MM.1S (cell line): ENCODE measurements around the gene RBKS.

ENCODE experiments used
- DNase-seq: peaks from one replicate; pipeline ENCODE4 v3.0.0-alpha.2; 2015
- H2AFZ ChIP-seq: fragments of 300-600 bp; sonication (generic); 2 replicates; pipeline ENCODE4 v1.6.0; 2016; ENCODE audit warnings: antibody characterized with exemption, low read length
- H3F3A ChIP-seq: fragments of 300-600 bp; sonication (generic); 2 replicates; pipeline ENCODE4 v1.6.1; 2016; ENCODE audit warnings: mild to moderate bottlenecking, antibody characterized with exemption, low read length, moderate library complexity, mixed read lengths; ENCODE audit not compliant: insufficient read depth
- H3K27ac ChIP-seq: fragments of 300-600 bp; sonication (generic); 2 replicates; pipeline ENCODE4 v1.5.1; 2016; ENCODE audit warnings: mild to moderate bottlenecking, low read length
- H3K27me3 ChIP-seq: fragments of 300-600 bp; sonication (generic); replicated peaks from 2 replicates; pipeline ENCODE4 v1.6.0; 2016; ENCODE audit warnings: low read length; ENCODE audit not compliant: insufficient read depth
- H3K36me3 ChIP-seq: fragments of 300-600 bp; sonication (generic); replicated peaks from 2 replicates; pipeline ENCODE4 v1.6.1; 2016; ENCODE audit warnings: mild to moderate bottlenecking, low read length, mixed read lengths; ENCODE audit not compliant: insufficient read depth
- H3K4me1 ChIP-seq: fragments of 300-600 bp; sonication (generic); 2 replicates; pipeline ENCODE4 v1.6.1; 2016; ENCODE audit warnings: low read length, mixed read lengths
- H3K4me2 ChIP-seq: fragments of 300-600 bp; sonication (generic); 2 replicates; pipeline ENCODE4 v1.6.0; 2016; ENCODE audit warnings: low read depth, low read length
- H3K4me3 ChIP-seq: fragments of 300-600 bp; sonication (generic); 2 replicates; pipeline ENCODE4 v1.5.1; 2016; ENCODE audit warnings: low read length, mixed read lengths
- H3K79me2 ChIP-seq: fragments of 300-600 bp; sonication (generic); 2 replicates; pipeline ENCODE4 v1.6.1; 2016; ENCODE audit warnings: mixed run types, low read length, mixed read lengths
- H3K9ac ChIP-seq: fragments of 300-600 bp; sonication (generic); 2 replicates; pipeline ENCODE4 v1.6.1; 2016; ENCODE audit warnings: low read length, mixed read lengths
- H3K9me2 ChIP-seq: fragments of 300-600 bp; sonication (generic); replicated peaks from 2 replicates; pipeline ENCODE4 v1.6.1; 2016; ENCODE audit warnings: mild to moderate bottlenecking, low read length, mixed read lengths; ENCODE audit not compliant: insufficient read depth
- H3K9me3 ChIP-seq: fragments of 300-600 bp; sonication (generic); replicated peaks from 2 replicates; pipeline ENCODE4 v1.6.1; 2016; ENCODE audit warnings: mild to moderate bottlenecking, low read length, mixed read lengths; ENCODE audit not compliant: insufficient read depth
- H4K20me1 ChIP-seq: fragments of 300-600 bp; sonication (generic); 2 replicates; pipeline ENCODE4 v1.6.1; 2016; ENCODE audit warnings: mild to moderate bottlenecking, low read length, moderate library complexity, mixed read lengths; ENCODE audit not compliant: insufficient read depth
- CTCF ChIP-seq: fragments of 300-600 bp; sonication (generic); IDR thresholded peaks from 2 replicates; pipeline ENCODE4 v1.5.1; 2016; ENCODE audit warnings: antibody characterized with exemption, low read length, mixed read lengths
- EZH2 ChIP-seq: fragments of 300-600 bp; sonication (generic); optimal IDR thresholded peaks from 2 replicates; pipeline ENCODE3; 2017; ENCODE audit warnings: low read depth, mild to moderate bottlenecking, antibody characterized with exemption, low read length, mixed read lengths
- EZH2phosphoT487 ChIP-seq: fragments of 300-600 bp; sonication (generic); IDR thresholded peaks from 2 replicates; pipeline ENCODE4 v1.6.1; 2018; ENCODE audit warnings: antibody characterized with exemption, low read length

Gene RBKS

GRCh38 chr2:27823569-27823968, 66.6 kb downstream of the RBKS start:
- H3K4me2 ChIP-seq = no peak overlapping the region
- H3K9ac ChIP-seq = no peak overlapping the region
- DNase-seq = no peak
- no peak overlapping the region for H3K27ac ChIP-seq
- no peak overlapping the region for H2AFZ ChIP-seq
- H3K9me2 ChIP-seq = no peaks in the 10 kb centered on the region
- H3K36me3 ChIP-seq = no peaks in the 10 kb centered on the region
- H3K4me3 ChIP-seq = no peak overlapping the region
- TF ChIP-seq CTCF (no peak), EZH2 (no peak), EZH2phosphoT487 (no peak)
- H3F3A ChIP-seq = no peaks in the 10 kb centered on the region
- H4K20me1 ChIP-seq = no peaks in the 10 kb centered on the region
- no peaks in the 10 kb centered on the region for H3K27me3 ChIP-seq
- H3K4me1 ChIP-seq = no peaks in the 10 kb centered on the region
- H3K79me2 ChIP-seq = no peaks in the 10 kb centered on the region
- H3K9me3 ChIP-seq = no peaks in the 10 kb centered on the region

- no peak overlapping the region for H3K27ac ChIP-seq
- no peaks in the 10 kb centered on the region for H3K27me3 ChIP-seq
- no peaks in the 10 kb centered on the region for H3F3A ChIP-seq
- H3K4me2 ChIP-seq = no peak overlapping the region
- H3K9me3 ChIP-seq = no peaks in the 10 kb centered on the region
- no peaks in the 10 kb centered on the region for H4K20me1 ChIP-seq
- no peak overlapping the region for H3K4me3 ChIP-seq
- no peaks in the 10 kb centered on the region for H3K4me1 ChIP-seq
- DNase-seq = no peak
- TF ChIP-seq CTCF (no peak), EZH2phosphoT487 (no peak), EZH2 (no peak)
- H2AFZ ChIP-seq = no peak overlapping the region
- no peak overlapping the region for H3K9ac ChIP-seq
- no peaks in the 10 kb centered on the region for H3K79me2 ChIP-seq
- no peaks in the 10 kb centered on the region for H3K9me2 ChIP-seq
- no peaks in the 10 kb centered on the region for H3K36me3 ChIP-seq
These were observed 67.1 kb downstream of the RBKS start for GRCh38 chr2:27823135-27823534.

- Histone ChIP-seq H4K20me1 (no peaks in the 10 kb centered on the region), H3K36me3 (no peaks in the 10 kb centered on the region), H2AFZ (no peak overlapping the region), H3K27me3 (no peaks in the 10 kb centered on the region), H3K9ac (no peak overlapping the region), H3K4me2 (no peak overlapping the region), H3K27ac (no peak overlapping the region), H3K4me1 (no peaks in the 10 kb centered on the region), H3F3A (no peaks in the 10 kb centered on the region), H3K9me2 (no peaks in the 10 kb centered on the region), H3K4me3 (no peak overlapping the region), H3K79me2 (no peaks in the 10 kb centered on the region), H3K9me3 (no peaks in the 10 kb centered on the region)
- TF ChIP-seq EZH2 = no peak
- no peak for DNase-seq
These were observed 68.1 kb downstream of the RBKS start for GRCh38 chr2:27822049-27822448.

GRCh38 chr2:27815860-27816438, 74.2 kb downstream of the RBKS start:
- no peak overlapping the region for H3K27ac ChIP-seq
- no peak overlapping the region for H2AFZ ChIP-seq
- H3F3A ChIP-seq = no peaks in the 10 kb centered on the region
- no peaks in the 10 kb centered on the region for H3K79me2 ChIP-seq
- H3K9me2 ChIP-seq = no peaks in the 10 kb centered on the region
- no peak overlapping the region for H3K4me2 ChIP-seq
- H3K4me1 ChIP-seq = no peaks in the 10 kb centered on the region
- H3K36me3 ChIP-seq = no peaks in the 10 kb centered on the region
- no peaks in the 10 kb centered on the region for H3K9me3 ChIP-seq
- H4K20me1 ChIP-seq = no peaks in the 10 kb centered on the region
- H3K27me3 ChIP-seq = no peaks in the 10 kb centered on the region
- H3K9ac ChIP-seq = no peak overlapping the region
- no peak overlapping the region for H3K4me3 ChIP-seq
- TF ChIP-seq CTCF = no peak
- no peak for DNase-seq
